ENCODE measurements around the gene DDX46. TPM values are rescaled to one million over a fixed set of nuclear protein-coding genes. Genes with fewer than 3 reads are reported as not detected.
A peak's percentile ranks its signal among the peaks of the same experiment; 100 is the strongest.

The DDX46 gene
- total RNA-seq, 1 donor from 2014 or later = 59.4 TPM

DNA sequence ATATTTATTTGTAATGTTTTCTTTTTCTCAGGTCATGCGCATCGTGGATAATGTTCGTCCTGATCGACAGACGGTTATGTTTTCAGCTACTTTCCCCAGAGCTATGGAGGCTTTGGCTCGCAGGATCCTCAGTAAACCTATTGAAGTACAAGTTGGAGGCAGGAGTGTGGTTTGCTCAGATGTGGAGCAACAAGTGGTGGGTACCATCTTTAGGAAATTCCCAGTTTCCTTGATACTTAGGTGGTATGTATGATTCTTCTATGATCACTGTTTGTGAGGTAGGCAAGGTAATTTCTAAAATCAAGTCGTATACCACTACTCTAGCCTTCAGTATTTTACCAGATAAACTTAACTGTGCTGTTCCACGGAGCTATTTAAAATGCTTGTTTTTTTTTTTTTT is 36.2 kb downstream of the DDX46 start:
- H3K4me3 Mint-ChIP-seq (ENCODE audit: unreplicated experiment) = no peak overlapping the region
- TF ChIP-seq, protein P1, sequence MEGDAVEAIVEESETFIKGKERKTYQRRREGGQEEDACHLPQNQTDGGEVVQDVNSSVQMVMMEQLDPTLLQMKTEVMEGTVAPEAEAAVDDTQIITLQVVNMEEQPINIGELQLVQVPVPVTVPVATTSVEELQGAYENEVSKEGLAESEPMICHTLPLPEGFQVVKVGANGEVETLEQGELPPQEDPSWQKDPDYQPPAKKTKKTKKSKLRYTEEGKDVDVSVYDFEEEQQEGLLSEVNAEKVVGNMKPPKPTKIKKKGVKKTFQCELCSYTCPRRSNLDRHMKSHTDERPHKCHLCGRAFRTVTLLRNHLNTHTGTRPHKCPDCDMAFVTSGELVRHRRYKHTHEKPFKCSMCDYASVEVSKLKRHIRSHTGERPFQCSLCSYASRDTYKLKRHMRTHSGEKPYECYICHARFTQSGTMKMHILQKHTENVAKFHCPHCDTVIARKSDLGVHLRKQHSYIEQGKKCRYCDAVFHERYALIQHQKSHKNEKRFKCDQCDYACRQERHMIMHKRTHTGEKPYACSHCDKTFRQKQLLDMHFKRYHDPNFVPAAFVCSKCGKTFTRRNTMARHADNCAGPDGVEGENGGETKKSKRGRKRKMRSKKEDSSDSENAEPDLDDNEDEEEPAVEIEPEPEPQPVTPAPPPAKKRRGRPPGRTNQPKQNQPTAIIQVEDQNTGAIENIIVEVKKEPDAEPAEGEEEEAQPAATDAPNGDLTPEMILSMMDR (IDR thresholded peaks at IDR 0.05; ENCODE audit: unreplicated experiment) = no peak
- peak overlapping the region; percentile 39 for H3K27ac Mint-ChIP-seq (ENCODE audit: unreplicated experiment)
- H3K36me3 Mint-ChIP-seq (ENCODE audit: low read depth, unreplicated experiment) = peaks cover 38% of the 10 kb centered on the region
- no peaks in the 10 kb centered on the region for H3K27me3 Mint-ChIP-seq (ENCODE audit: unreplicated experiment)
- H3K9me3 Mint-ChIP-seq (ENCODE audit: unreplicated experiment) = no peaks in the 10 kb centered on the region
- peaks cover 7% of the 10 kb centered on the region for H3K4me1 Mint-ChIP-seq (ENCODE audit: unreplicated experiment)
- no peak for DNase-seq (ENCODE audit: low spot score)

DNA sequence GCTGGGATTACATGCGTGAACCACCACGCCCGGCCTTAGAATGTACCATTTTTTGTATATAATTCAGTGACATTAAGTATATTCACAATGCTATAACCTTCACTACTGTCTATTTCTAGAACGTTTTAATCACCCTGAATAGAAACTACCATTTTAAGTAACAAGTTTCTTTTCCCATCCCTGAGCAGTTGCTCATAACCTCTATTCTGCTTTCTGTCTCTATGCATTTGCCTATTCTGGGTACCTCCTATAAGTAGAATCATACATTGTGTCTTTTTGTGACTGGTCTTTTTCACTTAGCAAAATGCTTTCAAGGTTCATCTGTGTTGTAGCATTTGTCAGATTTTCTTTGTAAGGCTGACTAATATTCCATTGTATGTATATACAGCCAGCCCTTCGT is 39.9 kb downstream of the DDX46 start:
- DNase-seq (ENCODE audit: low spot score) = no peak
- H3K4me1 Mint-ChIP-seq (ENCODE audit: unreplicated experiment) = peaks cover 7% of the 10 kb centered on the region
- H3K9me3 Mint-ChIP-seq (ENCODE audit: unreplicated experiment) = no peaks in the 10 kb centered on the region
- H3K27me3 Mint-ChIP-seq (ENCODE audit: unreplicated experiment) = no peaks in the 10 kb centered on the region
- no peak overlapping the region for H3K4me3 Mint-ChIP-seq (ENCODE audit: unreplicated experiment)
- TF ChIP-seq, protein P1 (IDR thresholded peaks at IDR 0.05; ENCODE audit: unreplicated experiment) = no peak
- peaks cover 20% of the 10 kb centered on the region for H3K36me3 Mint-ChIP-seq (ENCODE audit: low read depth, unreplicated experiment)
- H3K27ac Mint-ChIP-seq (ENCODE audit: unreplicated experiment) = no peak overlapping the region

DNA sequence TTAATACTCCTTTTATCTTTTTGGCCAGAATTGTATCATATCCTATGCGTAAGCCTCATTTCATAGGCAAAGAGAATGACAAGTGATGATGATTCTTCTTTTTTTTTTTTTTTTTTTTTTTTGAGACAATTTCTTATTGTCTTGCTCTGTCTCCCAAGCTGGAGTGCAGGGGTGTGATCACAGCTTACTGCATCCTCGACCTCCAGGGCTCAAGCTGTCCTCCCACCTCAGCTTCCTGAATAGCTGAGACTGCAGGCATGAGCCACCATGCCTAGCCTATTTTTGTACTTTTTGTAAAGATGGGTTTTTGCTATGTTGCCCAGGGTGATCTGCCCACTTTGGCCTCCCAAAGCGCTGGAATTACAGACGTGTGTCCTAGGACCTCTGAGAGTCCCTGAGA is 45.2 kb downstream of the DDX46 start:
- DNase-seq (ENCODE audit: low spot score) = no peak
- Mint-ChIP-seq H3K27me3 (ENCODE audit: unreplicated experiment) (no peaks in the 10 kb centered on the region), H3K9me3 (ENCODE audit: unreplicated experiment) (no peaks in the 10 kb centered on the region), H3K36me3 (ENCODE audit: low read depth, unreplicated experiment) (peaks cover 4% of the 10 kb centered on the region), H3K27ac (ENCODE audit: unreplicated experiment) (no peak overlapping the region), H3K4me3 (ENCODE audit: unreplicated experiment) (no peak overlapping the region), H3K4me1 (ENCODE audit: unreplicated experiment) (no peaks in the 10 kb centered on the region)
- TF ChIP-seq, protein P1 (IDR thresholded peaks at IDR 0.05; ENCODE audit: unreplicated experiment) = no peak

DNA sequence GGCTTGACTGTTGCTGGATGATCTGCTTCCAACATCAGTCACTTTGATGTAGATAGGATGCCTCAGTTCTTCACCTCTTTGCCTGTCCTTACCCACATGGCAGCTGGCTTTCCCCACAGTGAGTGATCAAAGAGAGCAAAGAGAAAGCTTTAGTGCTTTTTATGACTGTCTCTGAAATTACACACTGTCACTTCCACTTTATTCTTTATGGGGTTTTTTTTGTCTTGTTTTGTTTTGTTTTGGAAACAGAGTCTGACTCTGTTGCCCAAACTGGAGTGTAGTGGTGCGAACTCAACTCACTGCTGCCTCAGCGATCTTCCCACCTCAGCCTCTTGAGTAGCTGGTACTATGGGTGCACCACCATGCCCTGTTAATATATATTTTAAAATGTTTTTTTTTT is 54.8 kb downstream of the DDX46 start:
- DNase-seq (ENCODE audit: low spot score) = no peak
- Mint-ChIP-seq H3K9me3 (ENCODE audit: unreplicated experiment) (no peaks in the 10 kb centered on the region), H3K4me1 (ENCODE audit: unreplicated experiment) (no peaks in the 10 kb centered on the region), H3K36me3 (ENCODE audit: low read depth, unreplicated experiment) (peaks cover 16% of the 10 kb centered on the region), H3K27ac (ENCODE audit: unreplicated experiment) (no peak overlapping the region), H3K4me3 (ENCODE audit: unreplicated experiment) (no peak overlapping the region), H3K27me3 (ENCODE audit: unreplicated experiment) (no peaks in the 10 kb centered on the region)
- TF ChIP-seq, protein P1 (IDR thresholded peaks at IDR 0.05; ENCODE audit: unreplicated experiment) = no peak

DNA sequence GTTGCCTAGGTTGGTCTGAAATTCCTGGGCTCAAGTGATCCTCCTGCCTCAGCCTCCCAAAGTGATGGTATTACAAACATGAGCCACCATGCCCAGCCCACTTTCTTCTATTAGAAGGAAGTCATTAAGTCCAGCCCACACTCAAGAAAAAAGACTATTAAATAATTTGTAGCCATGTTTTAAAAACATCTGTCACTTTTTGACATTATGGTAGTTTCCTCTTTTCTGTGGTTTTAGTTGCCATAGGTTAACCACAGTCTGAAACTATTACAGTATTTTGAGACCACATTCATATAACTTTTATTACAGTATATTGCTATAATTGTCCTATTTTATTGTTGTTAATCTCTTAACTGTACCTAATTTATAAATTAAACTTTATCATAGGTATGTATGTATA is 55.2 kb downstream of the DDX46 start:
- TF ChIP-seq, protein P1 (IDR thresholded peaks at IDR 0.05; ENCODE audit: unreplicated experiment) = no peak
- Mint-ChIP-seq H3K27me3 (ENCODE audit: unreplicated experiment) (no peaks in the 10 kb centered on the region), H3K27ac (ENCODE audit: unreplicated experiment) (no peak overlapping the region), H3K4me3 (ENCODE audit: unreplicated experiment) (no peak overlapping the region), H3K9me3 (ENCODE audit: unreplicated experiment) (no peaks in the 10 kb centered on the region), H3K36me3 (ENCODE audit: low read depth, unreplicated experiment) (peaks cover 16% of the 10 kb centered on the region), H3K4me1 (ENCODE audit: unreplicated experiment) (no peaks in the 10 kb centered on the region)
- DNase-seq (ENCODE audit: low spot score) = no peak

Measured in endothelial cell (in vitro differentiated cells).